HepG2 (cell line): ENCODE data around the gene GNG7. TPM values are rescaled to one million over a fixed set of nuclear protein-coding genes. Genes with fewer than 3 reads are reported as not detected.
A peak's percentile ranks its signal among the peaks of the same experiment; 100 is the strongest.

Experiments
- ETV6 ChIP-seq: sonication (generic); formaldehyde crosslinking; conservative IDR thresholded peaks from 2 replicates; pipeline ENCODE4 v1.4.0; 2020; ENCODE audit warnings: missing genetic modification reagents
- HOMEZ ChIP-seq: IDR thresholded peaks from 2 replicates; pipeline ENCODE4 v1.6.1; 2016; ENCODE audit warnings: low read depth
- JDP2 ChIP-seq: sonication (generic); formaldehyde crosslinking; IDR thresholded peaks from 2 replicates; pipeline ENCODE4 v1.8.1; 2022; ENCODE audit warnings: missing genetic modification reagents, borderline replicate concordance
- PAF1 ChIP-seq: IDR thresholded peaks from 2 replicates; pipeline ENCODE4 v1.6.1; 2016; ENCODE audit warnings: missing genetic modification reagents, missing compliant biosample characterization
- PHF20 ChIP-seq: sonication (generic); formaldehyde crosslinking; IDR thresholded peaks from 2 replicates; pipeline ENCODE4 v1.5.0; 2020; ENCODE audit warnings: mild to moderate bottlenecking, missing genetic modification reagents
- PHF5A ChIP-seq: IDR thresholded peaks from one replicate; pipeline ENCODE4 v1.6.1; 2018; ENCODE audit warnings: low read depth, missing genetic modification reagents; ENCODE audit not compliant: unreplicated experiment
- PHF8 ChIP-seq: sonication (generic); formaldehyde crosslinking; IDR thresholded peaks from 2 replicates; pipeline ENCODE4 v1.5.0; 2020; ENCODE audit warnings: missing genetic modification reagents
- PPARG ChIP-seq: conservative IDR thresholded peaks from 2 replicates; pipeline ENCODE4 v1.6.1; 2016; ENCODE audit warnings: missing biosample characterization, missing genetic modification reagents
- PTBP1 ChIP-seq: fragments of 200-400 bp; formaldehyde crosslinking; IDR thresholded peaks from 2 replicates; pipeline ENCODE4 v1.6.1; 2018; ENCODE audit warnings: low read length, low read depth; ENCODE audit not compliant: poor library complexity, severe bottlenecking
- SNAPC2 ChIP-seq: sonication (generic); formaldehyde crosslinking; IDR thresholded peaks from 2 replicates; pipeline ENCODE4 v1.8.1; 2022; ENCODE audit warnings: mild to moderate bottlenecking, missing genetic modification reagents
- TEAD3 ChIP-seq: optimal IDR thresholded peaks from 2 replicates; pipeline ENCODE3; 2016; ENCODE audit warnings: borderline replicate concordance
- TEF ChIP-seq: sonication (generic); formaldehyde crosslinking; IDR thresholded peaks from 2 replicates; pipeline ENCODE4 v1.5.0; 2020; ENCODE audit warnings: missing genetic modification reagents
- UBTF ChIP-seq: sonication (generic); formaldehyde crosslinking; IDR thresholded peaks from 2 replicates; pipeline ENCODE4 v1.4.0; 2020; ENCODE audit warnings: mild to moderate bottlenecking, missing genetic modification reagents
- ZBTB7A ChIP-seq: sonication (generic); formaldehyde crosslinking; IDR thresholded peaks from 2 replicates; pipeline ENCODE4 v1.8.0; 2022; ENCODE audit warnings: mild to moderate bottlenecking, missing genetic modification reagents
- ZHX2 ChIP-seq, 2 experiments: sonication (generic) in 1 of 2; formaldehyde crosslinking in 1 of 2; IDR thresholded peaks; 2 replicates each; pipeline versions ENCODE4 v1.6.1 to v1.9.0; 2014 to 2022; ENCODE audit warnings: antibody characterized with exemption in 1 of 2, borderline replicate concordance in 1 of 2, inconsistent platforms in 1 of 2, low read depth in 1 of 2, missing genetic modification reagents in 1 of 2
- ZNF180 ChIP-seq: sonication (generic); formaldehyde crosslinking; IDR thresholded peaks from 2 replicates; pipeline ENCODE4 v1.4.0; 2020; ENCODE audit warnings: low read depth, missing genetic modification reagents, borderline replicate concordance
- ZNF3 ChIP-seq: IDR thresholded peaks from 2 replicates; pipeline ENCODE4 v1.7.0; 2017; ENCODE audit warnings: inconsistent platforms
- ZNF724P ChIP-seq: sonication (generic); formaldehyde crosslinking; IDR thresholded peaks from 2 replicates; pipeline ENCODE4 v1.8.0; 2022; ENCODE audit warnings: missing genetic modification reagents, borderline replicate concordance
- polyA plus RNA-seq, 8 experiments: library from polyadenylated mRNA; depleted of rRNA in 3 of 8; stranded (reverse) in 7 of 8; unstranded in 1 of 8; fragments of >200 nt; fragmentation: Illumina TruSeq in 4 of 8; extraction: Trizol in 4 of 8; gene quantifications; 2 replicates each; pipeline versions ENCODE4 v1.2.1 to v1.2.3, GENCODE V29; 2011 to 2016; ENCODE audit warnings: low read depth in 4 of 8, missing spikeins in 1 of 8, mixed read lengths in 1 of 8; ENCODE audit not compliant: insufficient read depth in 1 of 8
- total RNA-seq, 5 experiments: library from RNA; depleted of rRNA; stranded (reverse); fragments of >200 nt; fragmentation: Illumina TruSeq; extraction: Trizol; gene quantifications; 2 replicates each; pipeline ENCODE4 v1.2.3, GENCODE V29; 2016; ENCODE audit warnings: low read depth in 1 of 5

Gene GNG7
- total and polyA plus RNA-seq, 2 of the 13 experiments (the other 11 are each of a cell fraction or from before 2014, with no cell fraction given): 1.4 to 3.3 TPM

- TF ChIP-seq ZNF724P (CRISPR knock-in tag): peak; percentile 79; the same call in 1 of the 2 replicates
- TF ChIP-seq ZNF180: no peak
- no peak; the same call in 1 of the 2 replicates for TF ChIP-seq ETV6
- peak; percentile 62 for TF ChIP-seq PHF8 (CRISPR knock-in tag)
- peak; percentile 65 for TF ChIP-seq PPARG (CRISPR knock-in tag)
- TF ChIP-seq TEAD3 (CRISPR knock-in tag): peak; percentile 72
- TF ChIP-seq ZNF3 (CRISPR knock-in tag): no peak
- peak; percentile 79 for TF ChIP-seq PTBP1
- no peak for TF ChIP-seq PHF5A
- TF ChIP-seq PAF1 (CRISPR knock-in tag): no peak
- TF ChIP-seq TEF (CRISPR knock-in tag): no peak
- TF ChIP-seq PHF20 (CRISPR knock-in tag): no peak
- peak; percentile 26; the same call in 1 of the 2 replicates for TF ChIP-seq HOMEZ
- no peak for TF ChIP-seq ZHX2 (IDR thresholded peaks at IDR 0.05; ENCODE audit: low read depth)
- no peak for TF ChIP-seq ZHX2 (CRISPR knock-in tag; IDR thresholded peaks at IDR 0.05; ENCODE audit: borderline replicate concordance)
- TF ChIP-seq UBTF (CRISPR knock-in tag): peak; percentile 73
- TF ChIP-seq ZBTB7A (CRISPR knock-in tag): no peak
- TF ChIP-seq SNAPC2 (CRISPR knock-in tag): 0 out of 2 replicates have a peak, but pooled peaks have one; percentile 49
- TF ChIP-seq JDP2 (CRISPR knock-in tag): no peak
These were observed 91.6 kb downstream of the GNG7 start (continued) for GRCh38 chr19:2610637-2611482.
